ENCODE data around the gene MAPK7.

MAPK7 gene

GRCh38 chr17:19384723-19385391 is 6.6 kb downstream of the MAPK7 start:
- Histone ChIP-seq H3K4me3 (peak overlapping the region; percentile 84), H3K36me3 (ENCODE audit: insufficient read depth, low read length) (peaks cover 53% of the 10 kb centered on the region), H3K9me3 (ENCODE audit: low read depth, low read length) (no peaks in the 10 kb centered on the region), H3K27ac (peak overlapping the region; percentile 94), H3K9ac (ENCODE audit: insufficient read length) (peak overlapping the region; percentile 37)
- DNase-seq (ENCODE audit: low read depth, low spot score): peak; percentile 44
- TF ChIP-seq EZH2 (IDR thresholded peaks at IDR 0.05) (no peak), POLR2AphosphoS5 (IDR thresholded peaks at IDR 0.05; ENCODE audit: borderline replicate concordance, low read depth, low read length) (peak; percentile 56)

GRCh38 chr17:19385521-19385983 is 7.3 kb downstream of the MAPK7 start:
- H3K9me3 ChIP-seq (ENCODE audit: low read depth, low read length): no peaks in the 10 kb centered on the region
- no peak for DNase-seq (ENCODE audit: low read depth, low spot score)
- peaks cover 46% of the 10 kb centered on the region for H3K36me3 ChIP-seq (ENCODE audit: insufficient read depth, low read length)
- H3K4me3 ChIP-seq: peak overlapping the region; percentile 84
- no peak for TF ChIP-seq POLR2AphosphoS5 (IDR thresholded peaks at IDR 0.05; ENCODE audit: borderline replicate concordance, low read depth, low read length)
- no peak for TF ChIP-seq EZH2 (IDR thresholded peaks at IDR 0.05)
- TF ChIP-seq FOXP2 (optimal IDR thresholded peaks at IDR 0.05; ENCODE audit: control extremely low read depth, extremely low read length, insufficient read depth): no peak
- H3K27ac ChIP-seq: peak overlapping the region; percentile 82
- peak overlapping the region; percentile 15 for H3K9ac ChIP-seq (ENCODE audit: insufficient read length)

GRCh38 chr17:19386051-19386929 is 8.0 kb downstream of the MAPK7 start:
- Histone ChIP-seq H3K36me3 (ENCODE audit: insufficient read depth, low read length) (peaks cover 38% of the 10 kb centered on the region), H3K9me3 (ENCODE audit: low read depth, low read length) (no peaks in the 10 kb centered on the region), H3K9ac (ENCODE audit: insufficient read length) (peak overlapping the region; percentile 75), H3K27ac (peak overlapping the region; percentile 82), H3K4me3 (peak overlapping the region; percentile 84)
- DNase-seq (ENCODE audit: low read depth, low spot score): no peak
- TF ChIP-seq POLR2AphosphoS5 (IDR thresholded peaks at IDR 0.05; ENCODE audit: borderline replicate concordance, low read depth, low read length): no peak
- TF ChIP-seq EZH2 (IDR thresholded peaks at IDR 0.05): no peak
- TF ChIP-seq FOXP2 (optimal IDR thresholded peaks at IDR 0.05; ENCODE audit: control extremely low read depth, extremely low read length, insufficient read depth): no peak

GRCh38 chr17:19386974-19387920 is 8.9 kb downstream of the MAPK7 start, which contains the start of gene MFAP4:
Gene MFAP4, minus strand, starts transcription at chr17:19387190. Its CDS starts 35 bp downstream, at chr17:19387155.
- H3K4me3 ChIP-seq: peak within 1 kb of the TSS; percentile 84
- peaks cover 37% of the 10 kb centered on the region for H3K36me3 ChIP-seq (ENCODE audit: insufficient read depth, low read length)
- peak within 1 kb of the TSS; percentile 81 for H3K9ac ChIP-seq (ENCODE audit: insufficient read length)
- peak; percentile 83 for TF ChIP-seq FOXP2 (optimal IDR thresholded peaks at IDR 0.05; ENCODE audit: control extremely low read depth, extremely low read length, insufficient read depth)
- no peak for TF ChIP-seq EZH2 (IDR thresholded peaks at IDR 0.05)
- TF ChIP-seq POLR2AphosphoS5 (IDR thresholded peaks at IDR 0.05; ENCODE audit: borderline replicate concordance, low read depth, low read length): peak; percentile 52
- DNase-seq (ENCODE audit: low read depth, low spot score): peak; percentile 72
- H3K27ac ChIP-seq: peak within 1 kb of the TSS; percentile 98
- no peaks in the 10 kb centered on the region for H3K9me3 ChIP-seq (ENCODE audit: low read depth, low read length)

- peaks cover 31% of the 10 kb centered on the region for H3K36me3 ChIP-seq (ENCODE audit: insufficient read depth, low read length)
- DNase-seq (ENCODE audit: low read depth, low spot score): no peak
- peak overlapping the region; percentile 81 for H3K9ac ChIP-seq (ENCODE audit: insufficient read length)
- no peaks in the 10 kb centered on the region for H3K9me3 ChIP-seq (ENCODE audit: low read depth, low read length)
- TF ChIP-seq FOXP2 (optimal IDR thresholded peaks at IDR 0.05; ENCODE audit: control extremely low read depth, extremely low read length, insufficient read depth): no peak
- no peak for TF ChIP-seq POLR2AphosphoS5 (IDR thresholded peaks at IDR 0.05; ENCODE audit: borderline replicate concordance, low read depth, low read length)
- TF ChIP-seq EZH2 (IDR thresholded peaks at IDR 0.05): no peak
- H3K27ac ChIP-seq: peak overlapping the region; percentile 98
- peak overlapping the region; percentile 84 for H3K4me3 ChIP-seq
These were observed 9.7 kb downstream of the MAPK7 start for GRCh38 chr17:19387921-19388521.

- Histone ChIP-seq H3K9ac (ENCODE audit: insufficient read length) (no peak overlapping the region), H3K27ac (peak overlapping the region; percentile 98), H3K36me3 (ENCODE audit: insufficient read depth, low read length) (peaks cover 22% of the 10 kb centered on the region), H3K9me3 (ENCODE audit: low read depth, low read length) (no peaks in the 10 kb centered on the region), H3K4me3 (no peak overlapping the region)
- no peak for DNase-seq (ENCODE audit: low read depth, low spot score)
- no peak for TF ChIP-seq POLR2AphosphoS5 (IDR thresholded peaks at IDR 0.05; ENCODE audit: borderline replicate concordance, low read depth, low read length)
- no peak for TF ChIP-seq FOXP2 (optimal IDR thresholded peaks at IDR 0.05; ENCODE audit: control extremely low read depth, extremely low read length, insufficient read depth)
- TF ChIP-seq EZH2 (IDR thresholded peaks at IDR 0.05): no peak
These were observed 10.8 kb downstream of the MAPK7 start for GRCh38 chr17:19388791-19389785.
